ENCODE measurements around the gene KMT2E. TPM values are rescaled to one million over a fixed set of nuclear protein-coding genes. Genes with fewer than 3 reads are reported as not detected.
"Not testable (repeated sequence)": the region's sequence is repeated elsewhere in the genome, so short reads cannot be mapped to it uniquely, and the experiment has no call there.

Gene KMT2E
- total RNA-seq, 1 donor from 2014 or later, result 40.2 TPM

GRCh38 chr7:105047932-105048331, 33.9 kb downstream of the KMT2E start:
- TF ChIP-seq, protein P1, sequence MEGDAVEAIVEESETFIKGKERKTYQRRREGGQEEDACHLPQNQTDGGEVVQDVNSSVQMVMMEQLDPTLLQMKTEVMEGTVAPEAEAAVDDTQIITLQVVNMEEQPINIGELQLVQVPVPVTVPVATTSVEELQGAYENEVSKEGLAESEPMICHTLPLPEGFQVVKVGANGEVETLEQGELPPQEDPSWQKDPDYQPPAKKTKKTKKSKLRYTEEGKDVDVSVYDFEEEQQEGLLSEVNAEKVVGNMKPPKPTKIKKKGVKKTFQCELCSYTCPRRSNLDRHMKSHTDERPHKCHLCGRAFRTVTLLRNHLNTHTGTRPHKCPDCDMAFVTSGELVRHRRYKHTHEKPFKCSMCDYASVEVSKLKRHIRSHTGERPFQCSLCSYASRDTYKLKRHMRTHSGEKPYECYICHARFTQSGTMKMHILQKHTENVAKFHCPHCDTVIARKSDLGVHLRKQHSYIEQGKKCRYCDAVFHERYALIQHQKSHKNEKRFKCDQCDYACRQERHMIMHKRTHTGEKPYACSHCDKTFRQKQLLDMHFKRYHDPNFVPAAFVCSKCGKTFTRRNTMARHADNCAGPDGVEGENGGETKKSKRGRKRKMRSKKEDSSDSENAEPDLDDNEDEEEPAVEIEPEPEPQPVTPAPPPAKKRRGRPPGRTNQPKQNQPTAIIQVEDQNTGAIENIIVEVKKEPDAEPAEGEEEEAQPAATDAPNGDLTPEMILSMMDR (IDR thresholded peaks at IDR 0.05; ENCODE audit: borderline replicate concordance), result no peak
- Histone ChIP-seq H3K4me1 (peaks cover 71% of the 10 kb centered on the region), H3K27me3 (ENCODE audit: low read depth) (no peaks in the 10 kb centered on the region), H3K36me3 (peaks cover 47% of the 10 kb centered on the region), H3K27ac (replicated peaks) (peak overlapping the region; percentile 32), H3K4me3 (no peak overlapping the region), H3K9me3 (replicated peaks) (no peaks in the 10 kb centered on the region)
- intact Hi-C loops (cut with micrococcal nuclease), result no loop called here
- no peak for DNase-seq

GRCh38 chr7:105050493-105050892, 36.5 kb downstream of the KMT2E start:
- H3K36me3 ChIP-seq, result peaks cover 27% of the 10 kb centered on the region
- H3K27ac ChIP-seq (replicated peaks), result no peak overlapping the region
- no peaks in the 10 kb centered on the region for H3K27me3 ChIP-seq (ENCODE audit: low read depth)
- no peak for DNase-seq
- peaks cover 85% of the 10 kb centered on the region for H3K4me1 ChIP-seq
- intact Hi-C loops (cut with micrococcal nuclease), result no loop called here
- no peaks in the 10 kb centered on the region for H3K9me3 ChIP-seq (replicated peaks)
- no peak overlapping the region for H3K4me3 ChIP-seq
- TF ChIP-seq, protein P1 (IDR thresholded peaks at IDR 0.05; ENCODE audit: borderline replicate concordance), result no peak

DNA sequence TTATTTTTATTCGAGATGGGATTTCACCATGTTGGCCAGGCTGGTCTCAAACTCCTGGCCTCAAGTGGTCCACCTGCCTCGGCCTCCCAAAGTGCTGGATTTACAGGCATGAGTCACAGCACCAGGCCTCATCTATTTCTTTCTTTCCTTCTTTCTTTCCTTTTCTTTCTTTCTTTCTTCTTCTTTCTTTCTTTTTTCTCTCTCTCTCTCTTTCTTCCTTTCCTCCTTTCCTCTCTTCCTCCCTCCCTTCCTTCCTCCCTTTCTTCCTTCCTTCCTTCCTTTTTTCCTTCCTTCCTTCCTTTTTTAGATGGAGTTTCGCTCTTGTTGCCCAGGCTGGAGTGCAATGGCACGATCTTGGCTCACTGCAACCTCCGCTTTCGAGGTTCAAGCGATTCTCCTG, 36.9 kb downstream of the KMT2E start:
- peaks cover 23% of the 10 kb centered on the region for H3K36me3 ChIP-seq
- DNase-seq; intact Hi-C loops (cut with micrococcal nuclease); H3K27me3 ChIP-seq (ENCODE audit: low read depth); H3K9me3 ChIP-seq (replicated peaks); H3K27ac ChIP-seq (replicated peaks); H3K4me3 ChIP-seq: not testable (repeated sequence)
- peaks cover 85% of the 10 kb centered on the region for H3K4me1 ChIP-seq

DNA sequence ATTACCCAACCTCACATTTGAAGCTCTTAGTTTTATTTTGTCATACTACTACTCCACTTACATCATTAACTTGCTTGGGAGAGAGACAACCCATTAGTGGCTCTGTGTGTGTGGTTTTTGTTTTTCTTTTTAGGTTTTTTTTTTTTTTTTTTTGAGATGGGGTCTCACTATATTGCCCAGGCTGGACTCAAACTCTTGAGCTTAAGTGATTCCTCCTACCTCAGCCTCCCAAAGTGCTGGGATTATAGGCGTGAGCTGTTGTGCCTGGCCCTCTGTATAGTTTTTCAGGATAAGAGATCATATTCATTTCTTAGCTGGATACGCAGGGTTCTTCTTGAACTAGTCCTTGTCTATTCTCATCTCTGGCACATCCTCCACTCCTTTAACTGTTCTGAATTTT, 41.1 kb downstream of the KMT2E start:
- no peak for DNase-seq
- Histone ChIP-seq H3K4me3 (no peak overlapping the region), H3K27ac (replicated peaks) (no peak overlapping the region), H3K36me3 (peaks cover 11% of the 10 kb centered on the region), H3K9me3 (replicated peaks) (no peaks in the 10 kb centered on the region), H3K27me3 (ENCODE audit: low read depth) (no peaks in the 10 kb centered on the region), H3K4me1 (peaks cover 79% of the 10 kb centered on the region)
- TF ChIP-seq, protein P1 (IDR thresholded peaks at IDR 0.05; ENCODE audit: borderline replicate concordance), result no peak
- intact Hi-C loops (cut with micrococcal nuclease), result no loop called here

- no peak for DNase-seq
- TF ChIP-seq, protein P1 (IDR thresholded peaks at IDR 0.05; ENCODE audit: borderline replicate concordance), result no peak
- Histone ChIP-seq H3K36me3 (peaks cover 9% of the 10 kb centered on the region), H3K27me3 (ENCODE audit: low read depth) (no peaks in the 10 kb centered on the region), H3K27ac (replicated peaks) (no peak overlapping the region), H3K9me3 (replicated peaks) (no peaks in the 10 kb centered on the region), H3K4me1 (peaks cover 83% of the 10 kb centered on the region), H3K4me3 (no peak overlapping the region)
- intact Hi-C loops (cut with micrococcal nuclease), result no loop called here
Measured at GRCh38 chr7:105055621-105056020, 41.6 kb downstream of the KMT2E start.

- intact Hi-C loops (cut with micrococcal nuclease), result no loop called here
Measured at GRCh38 chr7:105057472-105057871, 43.5 kb downstream of the KMT2E start.

More at GRCh38 chr7:105057472-105057871, 43.5 kb downstream of the KMT2E start:
- H3K27ac ChIP-seq (replicated peaks), result no peak overlapping the region
- TF ChIP-seq, protein P1 (IDR thresholded peaks at IDR 0.05; ENCODE audit: borderline replicate concordance), result no peak
- no peaks in the 10 kb centered on the region for H3K9me3 ChIP-seq (replicated peaks)
- H3K36me3 ChIP-seq, result peaks cover 5% of the 10 kb centered on the region
- H3K27me3 ChIP-seq (ENCODE audit: low read depth), result no peaks in the 10 kb centered on the region
- H3K4me3 ChIP-seq, result no peak overlapping the region
- no peak for DNase-seq
- H3K4me1 ChIP-seq, result peaks cover 94% of the 10 kb centered on the region
